ENCODE measurements around the gene CCDC200. TPM values are rescaled to one million over a fixed set of nuclear protein-coding genes. Genes with fewer than 3 reads are reported as not detected.

CCDC200 gene
- total and polyA plus RNA-seq, 2 of the 13 experiments (the other 11 are each of a cell fraction or from before 2014, with no cell fraction given) = not detected

- TF ChIP-seq NFIB (CRISPR knock-in tag; IDR thresholded peaks at IDR 0.05; ENCODE audit: borderline replicate concordance) = no peak
- TF ChIP-seq ZBTB43 (CRISPR knock-in tag; conservative IDR thresholded peaks at IDR 0.05) = no peak
- no peak for TF ChIP-seq SAFB2 (CRISPR knock-in tag; IDR thresholded peaks at IDR 0.05; ENCODE audit: borderline replicate concordance, low read depth)
- TF ChIP-seq MAFK (conservative IDR thresholded peaks at IDR 0.05 in 1 of 2, IDR thresholded peaks at IDR 0.05 in 1 of 2; ENCODE audit: low read length in 2 of 2) = no peak
- no peak for TF ChIP-seq ZNF407 (CRISPR knock-in tag; IDR thresholded peaks at IDR 0.05; ENCODE audit: not compliant biosample characterization)
- no peak for TF ChIP-seq ZIK1 (CRISPR knock-in tag; IDR thresholded peaks at IDR 0.05; ENCODE audit: borderline replicate concordance, low read depth)
- TF ChIP-seq POLR2AphosphoS5 (IDR thresholded peaks at IDR 0.05; ENCODE audit: low read depth, low read length) = 0 out of 2 replicates have a peak, but pooled peaks have one; percentile 22
- TF ChIP-seq ZSCAN21 (CRISPR knock-in tag; IDR thresholded peaks at IDR 0.05; ENCODE audit: borderline replicate concordance) = no peak
- no peak for TF ChIP-seq ZBTB20 (CRISPR knock-in tag; IDR thresholded peaks at IDR 0.05; ENCODE audit: borderline replicate concordance, low read depth)
- no peak for TF ChIP-seq BCL3 (CRISPR knock-in tag; IDR thresholded peaks at IDR 0.05)
- no peak for TF ChIP-seq FOXK2 (IDR thresholded peaks at IDR 0.05)
- 0 out of 2 replicates have a peak, but pooled peaks have one; percentile 22 for TF ChIP-seq NCOA2 (CRISPR knock-in tag; IDR thresholded peaks at IDR 0.05)
- TF ChIP-seq HOXA3 (CRISPR knock-in tag; IDR thresholded peaks at IDR 0.05) = no peak
- no peak for TF ChIP-seq ZMYM2 (CRISPR knock-in tag; IDR thresholded peaks at IDR 0.05)
- no peak for TF ChIP-seq XBP1 (CRISPR knock-in tag; IDR thresholded peaks at IDR 0.05)
- no peak for TF ChIP-seq RORA (CRISPR knock-in tag; IDR thresholded peaks at IDR 0.05)
- TF ChIP-seq ZBTB44 (CRISPR knock-in tag; IDR thresholded peaks at IDR 0.05) = no peak
- TF ChIP-seq MXD1 (CRISPR knock-in tag; IDR thresholded peaks at IDR 0.05) = no peak
Measured at GRCh38 chr17:43215341-43215740, 13.1 kb downstream of the CCDC200 start (continued).

Measured in HepG2 (cell line).